ENCODE results near the gene SLC25A46.

SLC25A46 gene

DNA sequence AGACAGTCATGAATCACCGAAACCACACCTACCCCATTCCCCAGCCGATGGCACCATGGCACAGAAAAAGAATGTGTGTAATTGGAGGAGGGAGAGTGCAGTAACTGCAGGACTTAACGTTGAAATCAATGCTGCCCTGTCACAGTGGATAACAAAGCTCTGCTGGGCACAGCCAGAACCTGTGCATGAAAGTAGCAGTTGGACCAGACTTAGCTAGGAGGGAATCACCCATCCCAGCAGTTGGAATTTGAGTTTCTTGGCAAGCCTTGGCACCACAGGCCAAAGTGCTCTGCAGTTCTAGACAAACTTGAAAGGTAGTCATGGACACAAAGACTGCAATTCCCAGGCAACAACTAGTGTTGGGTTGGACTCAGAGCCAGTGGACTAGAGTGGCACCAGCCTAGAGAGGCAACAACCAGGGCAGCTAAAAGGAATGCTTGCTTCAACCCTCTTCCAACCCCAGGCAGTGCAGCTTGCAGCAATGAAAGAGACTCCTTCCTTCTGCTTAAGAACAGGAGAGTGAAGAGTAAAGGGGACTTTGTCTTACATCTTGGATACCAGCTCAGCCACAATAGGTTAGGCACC is 31.5 kb upstream of the SLC25A46 start:
- no peak overlapping the region for H3K4me3 ChIP-seq (ENCODE audit: low read length)
- H3K79me2 ChIP-seq (ENCODE audit: control insufficient read depth, low read length), result no peaks in the 10 kb centered on the region

DNA sequence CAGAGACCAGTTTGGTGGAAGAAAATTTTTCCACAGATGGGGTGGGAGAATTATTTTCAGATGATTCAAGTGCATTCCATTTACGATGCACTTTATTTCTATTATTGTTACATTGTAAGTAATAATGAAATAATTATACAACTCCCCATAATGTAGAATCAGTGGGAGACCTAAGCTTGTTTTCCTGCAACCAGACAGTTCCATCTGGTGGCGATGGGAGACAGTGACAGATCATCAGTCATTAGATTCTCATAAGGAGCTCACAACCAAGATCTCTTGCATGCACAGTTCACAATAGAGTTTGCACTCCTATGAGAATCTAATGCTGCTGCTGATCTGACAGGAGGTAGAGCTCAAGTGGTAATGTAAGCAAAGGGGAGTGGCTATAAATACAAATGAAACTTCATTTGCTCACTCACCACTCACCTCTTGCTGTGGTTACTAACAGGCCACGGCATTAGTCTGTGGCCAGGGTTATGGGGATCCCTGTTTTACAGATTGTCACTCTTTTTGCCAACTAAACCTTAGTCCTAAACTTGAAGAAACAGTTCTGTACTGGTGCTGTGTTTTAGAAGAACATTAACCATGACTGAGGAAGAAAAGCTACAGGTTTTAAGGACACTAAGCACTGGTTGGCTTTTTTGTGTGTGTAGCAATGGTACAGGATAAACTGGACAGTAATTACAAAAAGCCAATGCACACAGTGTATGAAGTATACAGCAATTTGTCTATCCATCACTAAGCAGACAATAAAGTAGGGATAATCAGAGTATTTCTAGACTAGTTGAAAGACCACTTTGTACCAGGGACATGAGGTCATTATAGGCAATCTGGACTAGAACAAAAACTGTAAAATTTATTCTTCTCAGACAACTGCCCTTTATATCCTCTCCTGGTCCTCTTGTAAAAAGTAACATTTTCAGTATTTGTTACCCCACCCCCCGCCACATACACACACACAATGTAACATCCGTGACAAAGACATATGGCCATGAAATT is 22.3 kb upstream of the SLC25A46 start:
- no peaks in the 10 kb centered on the region for H3F3A ChIP-seq (ENCODE audit: control insufficient read depth, insufficient read depth)
- no peaks in the 10 kb centered on the region for H3K4me1 ChIP-seq (ENCODE audit: control insufficient read depth, low read length)
- no peaks in the 10 kb centered on the region for H3K79me2 ChIP-seq (ENCODE audit: control insufficient read depth, low read length)
- no peaks in the 10 kb centered on the region for H3K27me3 ChIP-seq (ENCODE audit: control insufficient read depth, low read length)
- no peak overlapping the region for H3K4me2 ChIP-seq (ENCODE audit: low read length)
- H3K27ac ChIP-seq (ENCODE audit: low read depth, low read length), result no peak overlapping the region
- no peaks in the 10 kb centered on the region for H3K36me3 ChIP-seq (ENCODE audit: control insufficient read depth, low read length)
- no peaks in the 10 kb centered on the region for H3K9me2 ChIP-seq (replicated peaks; ENCODE audit: control insufficient read depth, low read length)
- no peak for TF ChIP-seq EZH2phosphoT487 (IDR thresholded peaks at IDR 0.05; ENCODE audit: borderline replicate concordance, low read length)
- TF ChIP-seq, protein P1, sequence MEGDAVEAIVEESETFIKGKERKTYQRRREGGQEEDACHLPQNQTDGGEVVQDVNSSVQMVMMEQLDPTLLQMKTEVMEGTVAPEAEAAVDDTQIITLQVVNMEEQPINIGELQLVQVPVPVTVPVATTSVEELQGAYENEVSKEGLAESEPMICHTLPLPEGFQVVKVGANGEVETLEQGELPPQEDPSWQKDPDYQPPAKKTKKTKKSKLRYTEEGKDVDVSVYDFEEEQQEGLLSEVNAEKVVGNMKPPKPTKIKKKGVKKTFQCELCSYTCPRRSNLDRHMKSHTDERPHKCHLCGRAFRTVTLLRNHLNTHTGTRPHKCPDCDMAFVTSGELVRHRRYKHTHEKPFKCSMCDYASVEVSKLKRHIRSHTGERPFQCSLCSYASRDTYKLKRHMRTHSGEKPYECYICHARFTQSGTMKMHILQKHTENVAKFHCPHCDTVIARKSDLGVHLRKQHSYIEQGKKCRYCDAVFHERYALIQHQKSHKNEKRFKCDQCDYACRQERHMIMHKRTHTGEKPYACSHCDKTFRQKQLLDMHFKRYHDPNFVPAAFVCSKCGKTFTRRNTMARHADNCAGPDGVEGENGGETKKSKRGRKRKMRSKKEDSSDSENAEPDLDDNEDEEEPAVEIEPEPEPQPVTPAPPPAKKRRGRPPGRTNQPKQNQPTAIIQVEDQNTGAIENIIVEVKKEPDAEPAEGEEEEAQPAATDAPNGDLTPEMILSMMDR (IDR thresholded peaks at IDR 0.05; ENCODE audit: low read depth, low read length, poor library complexity, severe bottlenecking), result no peak
- H3K9me3 ChIP-seq (ENCODE audit: control insufficient read depth, insufficient read depth, low read length), result no peaks in the 10 kb centered on the region
- H3K4me3 ChIP-seq (ENCODE audit: low read length), result no peak overlapping the region
- H4K20me1 ChIP-seq (ENCODE audit: control insufficient read depth, insufficient read depth, low read depth, low read length), result no peaks in the 10 kb centered on the region

More for the DNA sequence above, 31.5 kb upstream of the SLC25A46 start:
- TF ChIP-seq, protein P1 (IDR thresholded peaks at IDR 0.05; ENCODE audit: low read depth, low read length, poor library complexity, severe bottlenecking), result no peak
- TF ChIP-seq EZH2phosphoT487 (IDR thresholded peaks at IDR 0.05; ENCODE audit: borderline replicate concordance, low read length), result no peak
- Histone ChIP-seq H3K9me2 (replicated peaks; ENCODE audit: control insufficient read depth, low read length) (no peaks in the 10 kb centered on the region), H3K9me3 (ENCODE audit: control insufficient read depth, insufficient read depth, low read length) (no peaks in the 10 kb centered on the region), H3K4me1 (ENCODE audit: control insufficient read depth, low read length) (no peaks in the 10 kb centered on the region), H3K36me3 (ENCODE audit: control insufficient read depth, low read length) (no peaks in the 10 kb centered on the region), H3F3A (ENCODE audit: control insufficient read depth, insufficient read depth) (no peaks in the 10 kb centered on the region), H3K27ac (ENCODE audit: low read depth, low read length) (no peak overlapping the region), H3K4me2 (ENCODE audit: low read length) (no peak overlapping the region), H4K20me1 (ENCODE audit: control insufficient read depth, insufficient read depth, low read depth, low read length) (no peaks in the 10 kb centered on the region), H3K27me3 (ENCODE audit: control insufficient read depth, low read length) (no peaks in the 10 kb centered on the region)

DNA sequence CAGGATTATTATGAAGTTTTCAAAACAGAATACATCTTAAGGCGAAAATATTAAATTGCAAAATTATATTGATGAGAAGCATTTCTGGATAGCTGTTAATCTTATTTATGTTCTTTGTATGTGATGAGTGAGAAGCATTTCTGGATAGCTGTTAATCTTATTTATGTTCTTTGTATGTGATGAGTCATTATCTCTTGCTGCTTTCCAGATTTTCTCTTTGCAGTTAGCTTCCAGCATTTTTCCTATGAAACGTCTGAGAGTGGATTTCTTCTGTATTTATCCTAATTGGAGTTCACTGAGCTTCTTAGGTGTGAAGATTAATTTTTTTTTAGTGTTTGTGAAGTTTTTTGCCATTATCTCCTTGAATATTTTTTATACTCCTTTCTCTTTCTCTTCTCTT is 20.5 kb upstream of the SLC25A46 start:
- Histone ChIP-seq H3K4me3 (ENCODE audit: low read length) (no peak overlapping the region), H3K36me3 (ENCODE audit: control insufficient read depth, low read length) (no peaks in the 10 kb centered on the region), H3K27ac (ENCODE audit: low read depth, low read length) (no peak overlapping the region), H3K79me2 (ENCODE audit: control insufficient read depth, low read length) (no peaks in the 10 kb centered on the region), H4K20me1 (ENCODE audit: control insufficient read depth, insufficient read depth, low read depth, low read length) (no peaks in the 10 kb centered on the region), H3K27me3 (ENCODE audit: control insufficient read depth, low read length) (no peaks in the 10 kb centered on the region), H3K9me2 (replicated peaks; ENCODE audit: control insufficient read depth, low read length) (no peaks in the 10 kb centered on the region), H3K4me1 (ENCODE audit: control insufficient read depth, low read length) (no peaks in the 10 kb centered on the region), H3K9me3 (ENCODE audit: control insufficient read depth, insufficient read depth, low read length) (no peaks in the 10 kb centered on the region), H3K4me2 (ENCODE audit: low read length) (no peak overlapping the region), H3F3A (ENCODE audit: control insufficient read depth, insufficient read depth) (no peaks in the 10 kb centered on the region)
- TF ChIP-seq, protein P1 (IDR thresholded peaks at IDR 0.05; ENCODE audit: low read depth, low read length, poor library complexity, severe bottlenecking), result no peak
- TF ChIP-seq EZH2phosphoT487 (IDR thresholded peaks at IDR 0.05; ENCODE audit: borderline replicate concordance, low read length), result no peak
